ENCODE measurements around the gene HOXA9. TPM values are rescaled to one million over a fixed set of nuclear protein-coding genes. Genes with fewer than 3 reads are reported as not detected.

The HOXA9 gene
- total RNA-seq, 1 donor from 2014 or later, result not detected

DNA sequence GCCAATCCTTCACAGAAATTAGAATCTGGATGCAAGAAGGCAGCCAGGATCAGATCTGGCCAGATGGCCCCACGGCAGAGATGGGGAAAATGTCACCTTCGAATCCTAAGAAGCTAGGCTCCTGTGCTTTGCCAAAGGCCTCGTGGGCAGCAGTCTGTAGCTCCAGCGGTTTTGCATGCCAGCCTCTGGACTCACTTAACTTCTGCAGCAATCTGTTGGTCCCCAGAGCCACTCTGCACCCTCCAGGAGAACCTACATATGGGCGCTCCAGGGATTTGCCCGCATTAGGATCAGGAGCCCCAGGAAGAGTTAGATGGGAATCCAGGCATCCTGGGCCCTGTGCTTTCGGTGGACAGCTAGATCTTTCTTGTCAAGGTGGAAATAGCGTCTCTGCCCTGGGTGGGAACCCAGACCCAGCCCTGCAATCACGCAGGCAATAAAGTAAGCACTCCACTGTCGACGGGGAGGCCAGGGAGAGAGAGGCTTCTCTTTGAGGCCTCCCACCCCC is 44.6 kb upstream of the HOXA9 start:
- Histone ChIP-seq H3K9me3 (ENCODE audit: insufficient read depth, low read depth, low read length) (no peaks in the 10 kb centered on the region), H4K20me1 (ENCODE audit: insufficient read depth, low read length) (peaks cover 4% of the 10 kb centered on the region), H3K4me3 (ENCODE audit: insufficient read depth, low read depth, low read length) (no peak overlapping the region), H3K79me2 (ENCODE audit: insufficient read depth, low read length) (no peaks in the 10 kb centered on the region), H3K4me1 (ENCODE audit: insufficient read depth, low read length) (peaks cover 11% of the 10 kb centered on the region), H3K27me3 (ENCODE audit: insufficient read depth, low read length) (peaks cover 100% of the 10 kb centered on the region), H3K27ac (ENCODE audit: low read depth, low read length) (no peak overlapping the region), H2AFZ (ENCODE audit: low read depth, low read length) (no peak overlapping the region), H3K4me2 (ENCODE audit: low read length) (peak overlapping the region; percentile 82), H3K9ac (ENCODE audit: low read length) (no peak overlapping the region), H3K36me3 (ENCODE audit: insufficient read depth, low read length) (no peaks in the 10 kb centered on the region)
- DNase-seq (ENCODE audit: low read depth) (no peak), FAIRE-seq (no peak)
- no peak overlapping the region for H3K4me3 Mint-ChIP-seq (ENCODE audit: unreplicated experiment)
- H3K36me3 Mint-ChIP-seq (ENCODE audit: low read depth, unreplicated experiment), result peaks cover 3% of the 10 kb centered on the region
- H3K27me3 Mint-ChIP-seq (ENCODE audit: low read depth, unreplicated experiment), result peaks cover 92% of the 10 kb centered on the region
- H3K4me1 Mint-ChIP-seq (ENCODE audit: low read depth, unreplicated experiment), result no peaks in the 10 kb centered on the region
- H3K27ac Mint-ChIP-seq (ENCODE audit: unreplicated experiment), result no peak overlapping the region
- H3K9me3 Mint-ChIP-seq (ENCODE audit: unreplicated experiment), result peaks cover 4% of the 10 kb centered on the region
- TF ChIP-seq, protein P1, sequence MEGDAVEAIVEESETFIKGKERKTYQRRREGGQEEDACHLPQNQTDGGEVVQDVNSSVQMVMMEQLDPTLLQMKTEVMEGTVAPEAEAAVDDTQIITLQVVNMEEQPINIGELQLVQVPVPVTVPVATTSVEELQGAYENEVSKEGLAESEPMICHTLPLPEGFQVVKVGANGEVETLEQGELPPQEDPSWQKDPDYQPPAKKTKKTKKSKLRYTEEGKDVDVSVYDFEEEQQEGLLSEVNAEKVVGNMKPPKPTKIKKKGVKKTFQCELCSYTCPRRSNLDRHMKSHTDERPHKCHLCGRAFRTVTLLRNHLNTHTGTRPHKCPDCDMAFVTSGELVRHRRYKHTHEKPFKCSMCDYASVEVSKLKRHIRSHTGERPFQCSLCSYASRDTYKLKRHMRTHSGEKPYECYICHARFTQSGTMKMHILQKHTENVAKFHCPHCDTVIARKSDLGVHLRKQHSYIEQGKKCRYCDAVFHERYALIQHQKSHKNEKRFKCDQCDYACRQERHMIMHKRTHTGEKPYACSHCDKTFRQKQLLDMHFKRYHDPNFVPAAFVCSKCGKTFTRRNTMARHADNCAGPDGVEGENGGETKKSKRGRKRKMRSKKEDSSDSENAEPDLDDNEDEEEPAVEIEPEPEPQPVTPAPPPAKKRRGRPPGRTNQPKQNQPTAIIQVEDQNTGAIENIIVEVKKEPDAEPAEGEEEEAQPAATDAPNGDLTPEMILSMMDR (IDR thresholded peaks at IDR 0.05; ENCODE audit: insufficient read depth, low read depth, low read length), result no peak
- TF ChIP-seq EZH2 (IDR thresholded peaks at IDR 0.05; ENCODE audit: insufficient read depth, low read length), result no peak

DNA sequence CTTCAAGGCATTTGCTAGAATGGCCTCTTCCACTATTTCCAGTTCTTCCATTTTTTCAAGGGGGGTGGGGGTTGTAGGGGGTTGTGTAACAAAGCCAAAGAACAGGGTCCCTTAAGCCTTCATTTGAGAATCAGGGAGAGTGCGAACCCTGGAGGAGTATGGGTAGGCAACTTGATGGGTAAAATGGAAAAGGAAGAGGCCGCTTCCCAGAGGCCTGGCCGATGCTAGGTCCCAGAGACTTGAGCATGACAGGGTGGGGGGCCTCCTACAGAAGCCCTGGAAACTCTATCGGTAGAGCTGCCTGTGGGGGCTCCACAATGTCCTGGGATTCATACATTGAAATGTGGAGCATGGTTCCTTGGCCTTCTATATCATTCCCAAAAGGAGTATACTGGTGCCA is 43.7 kb upstream of the HOXA9 start:
- no peak overlapping the region for H3K27ac ChIP-seq (ENCODE audit: low read depth, low read length)
- H3K36me3 Mint-ChIP-seq (ENCODE audit: low read depth, unreplicated experiment), result no peaks in the 10 kb centered on the region
- H3K27me3 ChIP-seq (ENCODE audit: insufficient read depth, low read length), result peaks cover 100% of the 10 kb centered on the region
- H4K20me1 ChIP-seq (ENCODE audit: insufficient read depth, low read length), result peaks cover 7% of the 10 kb centered on the region
- no peaks in the 10 kb centered on the region for H3K79me2 ChIP-seq (ENCODE audit: insufficient read depth, low read length)
- H3K4me3 ChIP-seq (ENCODE audit: insufficient read depth, low read depth, low read length), result no peak overlapping the region
- no peak for DNase-seq (ENCODE audit: low read depth)
- peaks cover 4% of the 10 kb centered on the region for H3K9me3 Mint-ChIP-seq (ENCODE audit: unreplicated experiment)
- no peaks in the 10 kb centered on the region for H3K9me3 ChIP-seq (ENCODE audit: insufficient read depth, low read depth, low read length)
- peaks cover 15% of the 10 kb centered on the region for H3K4me1 ChIP-seq (ENCODE audit: insufficient read depth, low read length)
- no peak overlapping the region for H3K4me2 ChIP-seq (ENCODE audit: low read length)
- no peak overlapping the region for H2AFZ ChIP-seq (ENCODE audit: low read depth, low read length)
- no peak overlapping the region for H3K27ac Mint-ChIP-seq (ENCODE audit: unreplicated experiment)
- no peaks in the 10 kb centered on the region for H3K36me3 ChIP-seq (ENCODE audit: insufficient read depth, low read length)
- H3K4me3 Mint-ChIP-seq (ENCODE audit: unreplicated experiment), result no peak overlapping the region
- TF ChIP-seq, protein P1 (IDR thresholded peaks at IDR 0.05; ENCODE audit: insufficient read depth, low read depth, low read length), result no peak
- no peak for TF ChIP-seq EZH2 (IDR thresholded peaks at IDR 0.05; ENCODE audit: insufficient read depth, low read length)
- H3K9ac ChIP-seq (ENCODE audit: low read length), result no peak overlapping the region
- H3K4me1 Mint-ChIP-seq (ENCODE audit: low read depth, unreplicated experiment), result no peaks in the 10 kb centered on the region
- peaks cover 93% of the 10 kb centered on the region for H3K27me3 Mint-ChIP-seq (ENCODE audit: low read depth, unreplicated experiment)
- no peak for FAIRE-seq

DNA sequence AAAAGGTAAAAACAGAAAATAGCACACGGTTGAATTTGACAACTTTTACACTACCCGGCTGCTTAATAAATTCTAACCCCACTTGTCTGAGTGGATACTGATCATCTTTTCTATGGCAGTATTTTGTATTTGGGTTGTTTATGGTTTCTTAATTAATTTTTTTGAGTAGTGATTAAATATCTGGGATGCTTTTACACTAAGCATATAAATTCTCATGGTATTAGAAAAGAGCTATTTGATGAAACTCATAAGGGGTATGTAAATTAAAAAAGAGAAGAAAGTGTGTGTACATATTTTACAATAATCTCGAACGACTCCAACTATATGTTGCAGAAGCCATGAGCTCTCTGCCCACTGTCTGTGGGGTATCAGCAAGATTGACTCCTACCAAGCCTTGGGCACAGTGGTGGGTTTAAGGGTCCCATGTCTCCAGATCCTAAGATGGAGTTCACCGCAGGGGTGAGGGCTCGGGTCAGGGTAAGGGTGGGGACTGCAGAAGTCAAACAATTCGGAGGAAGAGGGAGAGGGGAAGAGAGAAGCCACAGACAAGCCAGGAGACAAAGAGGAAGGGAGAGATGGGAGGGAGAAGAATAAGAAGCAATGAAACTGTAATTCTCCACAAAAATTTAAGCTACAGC is 42.1 kb upstream of the HOXA9 start:
- H3K9me3 Mint-ChIP-seq (ENCODE audit: unreplicated experiment), result peaks cover 8% of the 10 kb centered on the region
- no peak overlapping the region for H3K27ac Mint-ChIP-seq (ENCODE audit: unreplicated experiment)
- H3K27me3 ChIP-seq (ENCODE audit: insufficient read depth, low read length), result peaks cover 100% of the 10 kb centered on the region
- no peak overlapping the region for H2AFZ ChIP-seq (ENCODE audit: low read depth, low read length)
- H3K4me1 ChIP-seq (ENCODE audit: insufficient read depth, low read length), result peaks cover 15% of the 10 kb centered on the region
- peaks cover 95% of the 10 kb centered on the region for H3K27me3 Mint-ChIP-seq (ENCODE audit: low read depth, unreplicated experiment)
- peak; percentile 15 for TF ChIP-seq EZH2 (IDR thresholded peaks at IDR 0.05; ENCODE audit: insufficient read depth, low read length)
- TF ChIP-seq, protein P1 (IDR thresholded peaks at IDR 0.05; ENCODE audit: insufficient read depth, low read depth, low read length), result no peak
- no peaks in the 10 kb centered on the region for H3K79me2 ChIP-seq (ENCODE audit: insufficient read depth, low read length)
- no peak for FAIRE-seq
- no peak overlapping the region for H3K4me3 Mint-ChIP-seq (ENCODE audit: unreplicated experiment)
- H3K9ac ChIP-seq (ENCODE audit: low read length), result no peak overlapping the region
- H3K36me3 Mint-ChIP-seq (ENCODE audit: low read depth, unreplicated experiment), result no peaks in the 10 kb centered on the region
- no peaks in the 10 kb centered on the region for H3K9me3 ChIP-seq (ENCODE audit: insufficient read depth, low read depth, low read length)
- H3K4me3 ChIP-seq (ENCODE audit: insufficient read depth, low read depth, low read length), result no peak overlapping the region
- no peaks in the 10 kb centered on the region for H3K36me3 ChIP-seq (ENCODE audit: insufficient read depth, low read length)
- no peaks in the 10 kb centered on the region for H3K4me1 Mint-ChIP-seq (ENCODE audit: low read depth, unreplicated experiment)
- H3K4me2 ChIP-seq (ENCODE audit: low read length), result no peak overlapping the region
- DNase-seq (ENCODE audit: low read depth), result no peak
- peaks cover 17% of the 10 kb centered on the region for H4K20me1 ChIP-seq (ENCODE audit: insufficient read depth, low read length)
- no peak overlapping the region for H3K27ac ChIP-seq (ENCODE audit: low read depth, low read length)

Measured in astrocyte (in vitro differentiated cells and primary cell).